IMR-90 (cell line): Measurements from ENCODE around the gene LAMA2. TPM values are rescaled to one million over a fixed set of nuclear protein-coding genes. Genes with fewer than 3 reads are reported as not detected.

Source experiments
- ATAC-seq: fragments of 200-7000 bp; cut with Tn5 transposase; 2 replicates; pipeline ENCODE4 v1.9.1; 2020; ENCODE audit warnings: low read depth, mild to moderate bottlenecking, moderate library complexity
- BruUV-seq: library from RNA; stranded (reverse); fragments of 400-500 nt; replicated peaks from 2 replicates; lab custom pipeline; 2021; lab: Mats Ljungman, UMichigan
- CTCF ChIA-PET: fragments of 300-600 bp; formaldehyde crosslinking; extraction: SDS; loops from one replicate; lab custom pipeline; 2021; ENCODE audit warnings: antibody characterized with exemption; lab: Yijun Ruan, JAX
- POLR2A ChIA-PET: fragments of 300-600 bp; sonication (Branson Sonifier 250); formaldehyde crosslinking; loops from one replicate; lab custom pipeline; 2022; ENCODE audit warnings: antibody characterized with exemption; ENCODE audit not compliant: unreplicated experiment; lab: Charles Lee
- DNase-seq: peaks from one replicate; pipeline ENCODE4 v3.0.0; 2013
- H2AFZ ChIP-seq: replicated peaks from 2 replicates; pipeline ENCODE3; 2013; ENCODE audit warnings: low read length, mild to moderate bottlenecking; ENCODE audit not compliant: poor library complexity
- H2AK5ac ChIP-seq: 2 replicates; pipeline ENCODE4 v1.6.1; 2013; ENCODE audit warnings: low read depth, low read length, inconsistent platforms
- H2AK9ac ChIP-seq: replicated peaks from 2 replicates; pipeline ENCODE3; 2013; ENCODE audit warnings: mild to moderate bottlenecking, low read depth, low read length, moderate library complexity; ENCODE audit not compliant: poor library complexity
- H2BK120ac ChIP-seq: 2 replicates; pipeline ENCODE4 v1.6.1; 2013; ENCODE audit warnings: low read depth, low read length, inconsistent platforms
- H2BK15ac ChIP-seq: 3 replicates; pipeline ENCODE4 v1.6.1; 2013; ENCODE audit warnings: low read depth, low read length, inconsistent platforms
- H2BK20ac ChIP-seq: 2 replicates; pipeline ENCODE4 v1.6.1; 2013; ENCODE audit warnings: low read depth, mild to moderate bottlenecking, inconsistent platforms, low read length, moderate library complexity
- H2BK5ac ChIP-seq: 2 replicates; pipeline ENCODE4 v1.6.1; 2013; ENCODE audit warnings: mild to moderate bottlenecking, low read depth, low read length, inconsistent platforms; ENCODE audit not compliant: poor library complexity, severe bottlenecking
- H3K14ac ChIP-seq: replicated peaks from 2 replicates; pipeline ENCODE4 v1.6.1; 2013; ENCODE audit warnings: low read depth, low read length, inconsistent platforms
- H3K18ac ChIP-seq: 2 replicates; pipeline ENCODE4 v1.6.1; 2013; ENCODE audit warnings: low read depth, low read length, control low read depth
- H3K23ac ChIP-seq: 2 replicates; pipeline ENCODE4 v1.6.1; 2013; ENCODE audit warnings: low read depth, low read length, inconsistent platforms
- H3K27ac ChIP-seq: 2 replicates; pipeline ENCODE4 v1.5.1; 2013; ENCODE audit warnings: mild to moderate bottlenecking, control low read depth, low read length; ENCODE audit not compliant: insufficient read depth
- H3K27me3 ChIP-seq: 2 replicates; pipeline ENCODE4 v1.6.1; 2013; ENCODE audit warnings: low read length; ENCODE audit not compliant: control insufficient read depth, insufficient read depth
- H3K36me3 ChIP-seq: 2 replicates; pipeline ENCODE4 v1.6.1; 2013; ENCODE audit warnings: low read length, mixed read lengths; ENCODE audit not compliant: control insufficient read depth, insufficient read depth
- H3K4ac ChIP-seq: 2 replicates; pipeline ENCODE4 v1.6.1; 2013; ENCODE audit warnings: low read depth, low read length, inconsistent platforms
- H3K4me1 ChIP-seq: 2 replicates; pipeline ENCODE4 v1.6.1; 2013; ENCODE audit warnings: low read length, mixed read lengths; ENCODE audit not compliant: control insufficient read depth, insufficient read depth
- H3K4me2 ChIP-seq: 2 replicates; pipeline ENCODE4 v1.6.1; 2013; ENCODE audit warnings: low read depth, mild to moderate bottlenecking, control low read depth, low read length, moderate library complexity
- H3K4me3 ChIP-seq: 2 replicates; pipeline ENCODE4 v1.5.1; 2013; ENCODE audit warnings: low read depth, mild to moderate bottlenecking, control low read depth, low read length, moderate library complexity; ENCODE audit not compliant: insufficient read depth
- H3K56ac ChIP-seq: 2 replicates; pipeline ENCODE4 v1.6.1; 2013; ENCODE audit warnings: low read length, inconsistent platforms; ENCODE audit not compliant: insufficient read depth; ENCODE audit errors: extremely low read depth
- H3K79me1 ChIP-seq, 2 experiments: 2 replicates each; pipeline ENCODE4 v1.6.1; 2013; ENCODE audit warnings: low read length in 2 of 2, inconsistent platforms in 1 of 2, low read depth in 1 of 2
- H3K9ac ChIP-seq: 2 replicates; pipeline ENCODE4 v1.6.1; 2013; ENCODE audit warnings: low read depth, low read length, control low read depth
- H3K9me1 ChIP-seq: 2 replicates; pipeline ENCODE4 v1.6.1; 2013; ENCODE audit warnings: low read length, inconsistent platforms; ENCODE audit not compliant: insufficient read depth
- H3K9me3 ChIP-seq: 2 replicates; pipeline ENCODE4 v1.6.1; 2013; ENCODE audit warnings: low read length; ENCODE audit not compliant: control insufficient read depth, insufficient read depth
- H4K20me1 ChIP-seq: 2 replicates; pipeline ENCODE4 v1.6.1; 2013; ENCODE audit warnings: low read length, inconsistent platforms; ENCODE audit not compliant: insufficient read depth
- H4K5ac ChIP-seq: 2 replicates; pipeline ENCODE4 v1.6.1; 2013; ENCODE audit warnings: mild to moderate bottlenecking, low read depth, low read length, control low read depth
- H4K8ac ChIP-seq, 2 experiments: 2 replicates each; pipeline ENCODE4 v1.6.1; 2013; ENCODE audit warnings: low read depth in 2 of 2, low read length in 2 of 2, control low read depth in 1 of 2, inconsistent platforms in 1 of 2
- H4K91ac ChIP-seq: 2 replicates; pipeline ENCODE4 v1.6.1; 2013; ENCODE audit warnings: low read depth, low read length, inconsistent platforms; ENCODE audit not compliant: insufficient read depth
- BHLHE40 ChIP-seq: fragments of 150-350 bp; IDR thresholded peaks from 2 replicates; pipeline ENCODE4 v1.6.1; 2016; ENCODE audit warnings: mild to moderate bottlenecking, low read depth, low read length
- FOS ChIP-seq: fragments of 150-350 bp; IDR thresholded peaks from 2 replicates; pipeline ENCODE4 v1.6.1; 2016; ENCODE audit warnings: low read depth, low read length
- MAFK ChIP-seq: IDR thresholded peaks from 2 replicates; pipeline ENCODE4 v1.6.1; 2012; ENCODE audit warnings: low read depth, low read length, improper control_type of control experiment
- MAZ ChIP-seq: IDR thresholded peaks from 2 replicates; pipeline ENCODE4 v1.6.1; 2012; ENCODE audit warnings: low read depth, mild to moderate bottlenecking, low read length, improper control_type of control experiment, moderate library complexity, borderline replicate concordance
- POLR2A ChIP-seq: IDR thresholded peaks from 2 replicates; pipeline ENCODE4 v1.6.1; 2012; ENCODE audit warnings: mild to moderate bottlenecking, low read depth, low read length
- RAD21 ChIP-seq: IDR thresholded peaks from 2 replicates; pipeline ENCODE4 v1.6.1; 2012; ENCODE audit warnings: low read length, improper control_type of control experiment
- RFX5 ChIP-seq: IDR thresholded peaks from 2 replicates; pipeline ENCODE4 v1.8.0; 2012; ENCODE audit warnings: low read depth, mild to moderate bottlenecking, low read length, moderate library complexity
- SMC3 ChIP-seq: fragments of 150-350 bp; IDR thresholded peaks from 2 replicates; pipeline ENCODE4 v1.6.1; 2016; ENCODE audit warnings: low read depth, mild to moderate bottlenecking, antibody characterized with exemption, low read length, moderate library complexity
- USF2 ChIP-seq: fragments of 150-350 bp; IDR thresholded peaks from 2 replicates; pipeline ENCODE4 v1.6.1; 2017; ENCODE audit warnings: mild to moderate bottlenecking, antibody characterized with exemption, low read length, low read depth
- WGBS, 2 experiments: methylation state at CpG; one replicate each; pipeline versions ENCODE4 v1.1.5 to v1.1.7; 2013; ENCODE audit warnings: missing lambda C conversion rate in 2 of 2; ENCODE audit not compliant: insufficient read length in 1 of 2; ENCODE audit errors: extremely low coverage in 2 of 2; 5-methylcytosine and 5-hydroxymethylcytosine counted together
- dilution Hi-C: fragments of 300-500 bp; cut with HindIII; formaldehyde crosslinking; loops from one replicate; pipeline ENCODE4 v1.14.3; 2018; ENCODE audit warnings: low sequenced_read_pairs; ENCODE audit not compliant: unreplicated experiment
- in situ Hi-C: fragments of 300-500 bp; cut with MboI; formaldehyde crosslinking; loops from 3 replicates; pipeline ENCODE4 v1.14.3; 2019; ENCODE audit warnings: low sequenced_read_pairs, inconsistent platforms, mixed read lengths
- intact Hi-C: fragments of 100-400 bp; cut with micrococcal nuclease; formaldehyde crosslinking; loops from 2 replicates; pipeline ENCODE4 v1.10.0; 2022
- polyA plus RNA-seq, 3 experiments: library from polyadenylated mRNA; depleted of rRNA; stranded (reverse); fragments of >200 nt; gene quantifications; 2 replicates each; pipeline ENCODE4 v1.2.3, GENCODE V29; 2012; ENCODE audit warnings: low replicate concordance in 1 of 3
- total RNA-seq: library from RNA; depleted of rRNA; stranded (reverse); fragments of >200 nt; gene quantifications from 2 replicates; pipeline ENCODE4 v1.2.3, GENCODE V29; 2012

LAMA2 gene
- total and polyA plus RNA-seq, 2 of the 4 experiments (the other 2 are of a cell fraction): 9.9 to 13.3 TPM

GRCh38 chr6:129206821-129207220 lies 323.9 kb downstream of the LAMA2 start:
- Histone ChIP-seq H3K9me1 (no peaks in the 10 kb centered on the region), H3K27me3 (peaks cover 5% of the 10 kb centered on the region), H3K79me1 (no peaks in the 10 kb centered on the region), H3K4me1 (no peaks in the 10 kb centered on the region; the same call in 1 of the 2 replicates), H3K23ac (no peak overlapping the region), H2AK9ac (no peak overlapping the region), H2BK120ac (no peak overlapping the region), H3K4me3 (no peak overlapping the region), H3K4ac (no peak overlapping the region), H2BK15ac (no peak overlapping the region), H2AFZ (no peak overlapping the region), H2AK5ac (no peak overlapping the region), H3K14ac (no peak overlapping the region), H3K27ac (no peak overlapping the region), H2BK20ac (no peak overlapping the region), H3K56ac (no peak overlapping the region), H4K91ac (no peak overlapping the region), H4K8ac (no peak overlapping the region), H3K9me3 (no peaks in the 10 kb centered on the region), H3K18ac (no peak overlapping the region), H3K9ac (no peak overlapping the region), H4K5ac (no peak overlapping the region), H3K4me2 (no peak overlapping the region), H2BK5ac (no peak overlapping the region), H4K20me1 (no peaks in the 10 kb centered on the region), H3K36me3 (no peaks in the 10 kb centered on the region)
- CTCF ChIA-PET: no interaction called here
- in situ Hi-C loops: no loop called here
- ATAC-seq (no peak), DNase-seq (no peak)
- dilution Hi-C loops: no loop called here
- BruUV-seq: no TSS peak
- intact Hi-C loops: no loop called here
- TF ChIP-seq POLR2A: no peak
- no peak for TF ChIP-seq RAD21
- no peak for TF ChIP-seq FOS
- TF ChIP-seq RFX5: no peak
- no peak for TF ChIP-seq BHLHE40
- no peak for TF ChIP-seq MAFK
- no peak for TF ChIP-seq MAZ
- no peak for TF ChIP-seq SMC3
- no peak for TF ChIP-seq USF2
- POLR2A ChIA-PET: no interaction called here
- WGBS, 2 experiments: 60% methylated on average over 1 of the region's 5 CpGs; no CpG with 5 or more reads in 1 of the 2 experiments
